ENCODE measurements around the gene IL1B. TPM values are rescaled to one million over a fixed set of nuclear protein-coding genes. Genes with fewer than 3 reads are reported as not detected.

The IL1B gene
- total and polyA plus RNA-seq, 2 donors: 2.3 to 7.5 TPM

GRCh38 chr2:112795774-112796173 lies 40.8 kb downstream of the IL1B start:
- DNase-seq (ENCODE audit: extremely low spot score): no peak
- Histone ChIP-seq H3K27ac (ENCODE audit: low read depth) (no peak overlapping the region), H3K4me3 (ENCODE audit: low read depth, low read length) (no peak overlapping the region), H3K4me1 (ENCODE audit: insufficient read depth) (no peaks in the 10 kb centered on the region), H3K36me3 (ENCODE audit: insufficient read depth) (no peaks in the 10 kb centered on the region)
- WGBS: 64% methylated on average over 1 of the region's 1 CpG

DNA sequence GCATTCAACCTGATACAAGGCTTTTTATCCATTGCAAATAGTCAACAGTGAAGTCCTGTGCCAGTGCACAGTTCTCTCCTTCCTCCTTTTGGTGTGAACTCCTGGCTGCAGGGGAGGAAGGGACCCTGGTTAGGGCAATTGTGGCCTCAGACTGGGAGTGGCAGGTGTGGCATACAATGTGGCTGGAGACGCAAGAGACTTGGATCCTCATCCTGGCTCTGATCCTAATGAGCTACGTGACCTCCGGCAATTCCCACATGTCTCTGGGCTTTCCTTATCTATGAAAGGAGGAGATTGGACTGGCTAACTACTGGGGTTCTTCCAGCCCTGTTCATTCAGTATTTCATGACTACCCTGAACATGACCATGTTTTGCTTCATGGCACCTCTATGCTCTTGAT lies 41.7 kb downstream of the IL1B start:
- Histone ChIP-seq H3K4me3 (ENCODE audit: low read depth, low read length) (no peak overlapping the region), H3K4me1 (ENCODE audit: insufficient read depth) (no peaks in the 10 kb centered on the region), H3K27ac (ENCODE audit: low read depth) (no peak overlapping the region), H3K36me3 (ENCODE audit: insufficient read depth) (no peaks in the 10 kb centered on the region)
- WGBS: 69% methylated on average over 3 of the region's 3 CpGs
- DNase-seq (ENCODE audit: extremely low spot score): no peak

DNA sequence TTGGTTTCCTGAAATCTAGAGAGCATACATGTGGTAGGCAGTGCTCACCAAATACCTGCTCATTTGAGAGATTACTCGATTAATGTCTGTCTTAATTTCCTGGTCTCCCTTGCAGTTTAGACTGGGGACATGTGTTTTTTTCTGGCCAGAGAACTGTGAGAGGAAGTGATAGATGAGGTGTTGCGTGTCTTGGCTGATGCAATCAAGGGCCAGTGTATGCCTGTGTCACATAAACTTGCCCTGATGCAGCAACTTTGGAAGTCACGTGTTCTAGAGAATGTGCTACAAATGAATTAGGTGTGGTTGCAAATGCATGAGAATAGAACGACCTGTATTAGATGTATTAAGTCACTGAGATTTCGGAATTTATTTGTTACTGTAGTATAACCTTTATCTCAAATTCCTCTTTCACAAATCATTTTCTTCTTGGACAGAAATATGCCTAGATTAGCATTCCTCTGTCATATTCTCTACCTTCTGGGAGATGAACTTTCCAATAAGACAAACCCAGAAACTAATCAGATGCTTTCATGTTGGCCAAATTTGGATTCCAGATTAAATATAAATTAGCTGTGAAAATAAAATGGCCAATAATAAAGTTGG lies 42.3 kb downstream of the IL1B start:
- no peaks in the 10 kb centered on the region for H3K4me1 ChIP-seq (ENCODE audit: insufficient read depth)
- no peaks in the 10 kb centered on the region for H3K36me3 ChIP-seq (ENCODE audit: insufficient read depth)
- no peak overlapping the region for H3K4me3 ChIP-seq (ENCODE audit: low read depth, low read length)
- 44% methylated on average over 5 of the region's 5 CpGs for WGBS
- no peak for DNase-seq (ENCODE audit: extremely low spot score)
- no peak overlapping the region for H3K27ac ChIP-seq (ENCODE audit: low read depth)

DNA sequence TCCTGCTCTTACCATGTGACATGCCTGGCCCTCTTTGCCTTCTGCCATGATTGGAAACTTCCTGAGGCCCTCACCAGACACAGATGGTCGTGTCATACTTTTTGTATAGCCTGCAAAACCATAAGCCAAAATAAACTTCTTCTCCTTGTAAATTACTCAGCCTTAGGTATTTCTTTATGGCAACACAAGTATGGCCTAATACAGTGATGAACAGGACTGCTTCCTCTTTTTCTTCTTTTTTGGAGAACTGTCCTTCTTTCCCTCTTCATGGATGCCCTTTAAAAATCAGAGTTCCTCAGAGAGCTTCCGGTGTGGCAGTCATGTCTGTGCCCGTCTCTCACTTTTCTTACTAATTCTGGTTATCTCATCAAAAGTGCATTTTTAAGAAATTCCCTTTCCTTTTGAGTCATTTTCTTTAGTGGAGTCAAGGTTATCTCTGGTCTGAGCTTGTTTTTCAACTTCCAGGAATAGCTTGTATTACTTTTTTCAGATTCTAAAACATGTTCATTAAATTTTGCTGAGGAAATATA lies 43.1 kb downstream of the IL1B start:
- Histone ChIP-seq H3K4me3 (ENCODE audit: low read depth, low read length) (no peak overlapping the region), H3K27ac (ENCODE audit: low read depth) (no peak overlapping the region), H3K36me3 (ENCODE audit: insufficient read depth) (no peaks in the 10 kb centered on the region), H3K4me1 (ENCODE audit: insufficient read depth) (no peaks in the 10 kb centered on the region)
- DNase-seq (ENCODE audit: extremely low spot score): no peak
- WGBS: 62% methylated on average over 3 of the region's 3 CpGs

GRCh38 chr2:112792419-112792818 lies 44.2 kb downstream of the IL1B start:
- DNase-seq (ENCODE audit: extremely low spot score): no peak
- H3K4me3 ChIP-seq (ENCODE audit: low read depth, low read length): no peak overlapping the region
- no peaks in the 10 kb centered on the region for H3K36me3 ChIP-seq (ENCODE audit: insufficient read depth)
- 72% methylated on average over 5 of the region's 5 CpGs for WGBS
- H3K4me1 ChIP-seq (ENCODE audit: insufficient read depth): no peaks in the 10 kb centered on the region
- H3K27ac ChIP-seq (ENCODE audit: low read depth): no peak overlapping the region

- no peak overlapping the region for H3K4me3 ChIP-seq (ENCODE audit: low read depth, low read length)
- no peaks in the 10 kb centered on the region for H3K4me1 ChIP-seq (ENCODE audit: insufficient read depth)
- H3K27ac ChIP-seq (ENCODE audit: low read depth): no peak overlapping the region
- 93% methylated on average over 3 of the region's 3 CpGs for WGBS
- H3K36me3 ChIP-seq (ENCODE audit: insufficient read depth): no peaks in the 10 kb centered on the region
- no peak for DNase-seq (ENCODE audit: extremely low spot score)
These were observed 44.8 kb downstream of the IL1B start for GRCh38 chr2:112791693-112792230.

DNA sequence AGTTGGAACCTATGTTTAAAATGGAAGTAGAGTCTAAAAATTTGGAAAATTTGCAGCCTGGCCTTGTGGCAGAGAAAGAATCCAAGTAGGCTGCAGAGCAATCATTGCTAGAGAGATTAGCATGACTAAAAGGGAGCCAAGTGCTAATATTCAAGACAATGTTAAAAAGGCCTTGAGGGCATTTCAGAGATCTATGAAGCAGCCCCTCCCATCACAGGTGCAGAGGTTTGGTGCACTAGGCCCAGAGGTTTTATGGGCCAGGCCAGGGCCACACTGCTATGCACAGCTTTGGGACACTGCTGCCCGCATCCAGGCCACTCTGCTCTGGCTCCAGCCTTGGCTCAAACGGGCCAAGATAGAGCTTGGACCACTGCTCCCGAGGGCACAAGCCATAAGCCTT lies 45.6 kb downstream of the IL1B start:
- H3K4me3 ChIP-seq (ENCODE audit: low read depth, low read length): no peak overlapping the region
- 91% methylated on average over 3 of the region's 3 CpGs for WGBS
- H3K4me1 ChIP-seq (ENCODE audit: insufficient read depth): no peaks in the 10 kb centered on the region
- no peaks in the 10 kb centered on the region for H3K36me3 ChIP-seq (ENCODE audit: insufficient read depth)
- H3K27ac ChIP-seq (ENCODE audit: low read depth): no peak overlapping the region
- DNase-seq (ENCODE audit: extremely low spot score): no peak

GRCh38 chr2:112790305-112790704 lies 46.3 kb downstream of the IL1B start:
- 93% methylated on average over 5 of the region's 5 CpGs for WGBS
- no peak overlapping the region for H3K4me3 ChIP-seq (ENCODE audit: low read depth, low read length)
- no peak overlapping the region for H3K27ac ChIP-seq (ENCODE audit: low read depth)
- no peaks in the 10 kb centered on the region for H3K36me3 ChIP-seq (ENCODE audit: insufficient read depth)
- no peaks in the 10 kb centered on the region for H3K4me1 ChIP-seq (ENCODE audit: insufficient read depth)
- DNase-seq (ENCODE audit: extremely low spot score): no peak

DNA sequence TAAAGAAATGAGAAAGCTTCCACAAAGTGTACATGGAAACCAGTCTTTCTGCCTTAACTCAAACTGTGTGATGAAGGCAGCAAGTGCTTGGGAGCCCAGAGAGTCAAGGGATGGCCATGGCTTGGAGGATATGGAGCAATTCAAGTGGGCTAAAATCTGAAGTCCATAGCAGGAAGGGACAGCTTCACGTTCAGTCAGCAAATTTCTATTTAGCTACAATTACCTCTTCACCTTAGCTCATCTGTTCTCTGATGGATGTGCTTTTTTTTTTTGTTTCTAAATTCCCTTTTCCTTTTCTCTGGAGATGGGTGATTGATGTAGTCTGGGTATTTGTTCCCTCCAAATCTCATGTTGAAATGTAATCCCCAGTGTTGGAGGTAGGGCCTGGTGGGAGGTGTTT lies 47.4 kb downstream of the IL1B start:
- H3K27ac ChIP-seq (ENCODE audit: low read depth): no peak overlapping the region
- WGBS: 84% methylated on average over 1 of the region's 1 CpG
- no peaks in the 10 kb centered on the region for H3K36me3 ChIP-seq (ENCODE audit: insufficient read depth)
- no peaks in the 10 kb centered on the region for H3K4me1 ChIP-seq (ENCODE audit: insufficient read depth)
- DNase-seq (ENCODE audit: extremely low spot score): no peak
- no peak overlapping the region for H3K4me3 ChIP-seq (ENCODE audit: low read depth, low read length)

GRCh38 chr2:112788653-112789052 lies 47.9 kb downstream of the IL1B start:
- H3K36me3 ChIP-seq (ENCODE audit: insufficient read depth): no peaks in the 10 kb centered on the region
- 74% methylated on average over 3 of the region's 3 CpGs for WGBS
- no peak overlapping the region for H3K4me3 ChIP-seq (ENCODE audit: low read depth, low read length)

GRCh38 chr2:112787729-112788393 lies 48.7 kb downstream of the IL1B start:
- 86% methylated on average over 4 of the region's 4 CpGs for WGBS
- no peaks in the 10 kb centered on the region for H3K36me3 ChIP-seq (ENCODE audit: insufficient read depth)

More at GRCh38 chr2:112788653-112789052, 47.9 kb downstream of the IL1B start:
- DNase-seq (ENCODE audit: extremely low spot score): no peak
- H3K27ac ChIP-seq (ENCODE audit: low read depth): no peak overlapping the region
- no peaks in the 10 kb centered on the region for H3K4me1 ChIP-seq (ENCODE audit: insufficient read depth)

DNA sequence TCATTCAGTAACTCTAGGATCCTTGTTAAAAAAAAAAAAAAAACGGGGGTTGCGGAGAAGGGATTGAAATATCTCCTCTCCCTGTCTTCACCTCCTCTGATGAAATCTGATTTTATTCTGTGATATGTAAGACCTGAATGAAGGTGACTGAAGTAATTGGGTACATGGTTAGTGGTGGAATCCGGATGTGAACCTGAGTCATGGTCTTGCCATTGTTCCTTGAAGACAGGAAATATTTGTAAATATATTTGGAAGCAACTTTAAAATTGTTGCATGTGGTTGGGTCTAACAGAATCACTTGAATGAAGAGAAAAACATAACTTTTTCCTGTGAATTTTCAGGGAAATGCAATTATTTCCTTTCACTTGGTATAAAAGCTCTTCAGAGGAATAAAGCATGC lies 49.3 kb downstream of the IL1B start:
- Histone ChIP-seq H3K36me3 (ENCODE audit: insufficient read depth) (no peaks in the 10 kb centered on the region), H3K27ac (ENCODE audit: low read depth) (no peak overlapping the region), H3K4me1 (ENCODE audit: insufficient read depth) (no peaks in the 10 kb centered on the region), H3K4me3 (ENCODE audit: low read depth, low read length) (no peak overlapping the region)
- DNase-seq (ENCODE audit: extremely low spot score): no peak
- 87% methylated on average over 3 of the region's 3 CpGs for WGBS

More at GRCh38 chr2:112787729-112788393, 48.7 kb downstream of the IL1B start:
- Histone ChIP-seq H3K27ac (ENCODE audit: low read depth) (no peak overlapping the region), H3K4me1 (ENCODE audit: insufficient read depth) (no peaks in the 10 kb centered on the region), H3K4me3 (ENCODE audit: low read depth, low read length) (no peak overlapping the region)
- no peak for DNase-seq (ENCODE audit: extremely low spot score)

DNA sequence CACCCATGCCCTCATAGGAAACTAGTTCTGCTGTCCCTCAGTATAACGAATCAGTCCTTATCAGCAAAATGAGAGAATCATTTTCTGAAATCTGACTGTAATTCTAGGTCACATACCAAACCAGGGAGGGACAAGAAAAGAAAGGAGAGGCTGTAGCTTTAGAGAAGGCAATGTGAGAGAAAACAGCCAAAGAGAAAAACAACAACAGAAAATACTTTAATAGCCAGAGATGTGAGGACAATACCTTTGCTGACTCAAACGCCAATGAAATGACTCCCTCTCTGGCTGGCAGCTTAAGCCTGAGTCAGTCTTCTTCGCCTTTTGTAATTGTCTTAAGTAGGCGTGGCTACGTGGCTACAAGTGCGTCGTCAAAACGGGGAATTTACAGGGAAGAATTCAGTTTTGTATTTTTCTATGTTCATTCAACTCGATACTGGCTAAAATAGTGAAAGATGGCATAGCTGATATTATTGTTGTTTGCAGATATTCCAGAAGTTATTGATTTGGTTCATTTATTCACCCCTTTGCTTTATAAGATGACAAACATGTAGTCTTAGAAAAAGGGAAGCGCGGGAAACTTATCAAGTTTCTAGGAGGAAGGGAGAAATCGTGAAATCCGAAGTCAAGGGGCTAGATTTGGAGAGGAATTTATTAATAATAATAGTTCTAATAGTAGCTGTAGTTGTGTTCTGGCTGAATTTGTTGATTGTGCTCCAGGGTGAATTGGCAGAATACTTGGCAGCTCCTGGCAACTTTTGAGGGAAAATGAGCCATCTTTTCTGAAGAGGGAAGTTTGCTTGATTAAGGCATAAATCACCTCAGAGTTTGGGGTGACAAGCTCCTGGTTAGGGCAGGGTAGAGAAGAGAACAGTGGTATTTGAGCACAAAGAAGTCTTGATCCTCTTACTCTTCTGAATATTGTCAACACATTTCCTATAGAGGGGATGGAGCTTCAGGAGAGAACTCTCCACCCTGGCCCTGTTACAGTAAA lies 52.1 kb downstream of the IL1B start, which contains the start of gene IL1A:
IL1A (minus strand) TSS at position 295 of the 991 bp plus-strand sequence. CDS start 723 bp downstream, outside the sequence.
- WGBS: 34% methylated on average over 13 of the region's 13 CpGs
- H3K4me3 ChIP-seq (ENCODE audit: low read depth, low read length): no peak within 1 kb of the TSS
- no peak for DNase-seq (ENCODE audit: extremely low spot score)
- no peaks in the 10 kb centered on the region for H3K4me1 ChIP-seq (ENCODE audit: insufficient read depth)
- no peak within 1 kb of the TSS for H3K27ac ChIP-seq (ENCODE audit: low read depth)
- no peaks in the 10 kb centered on the region for H3K36me3 ChIP-seq (ENCODE audit: insufficient read depth)

Measured in urinary bladder (tissue), 4 donors.